Fibroblast of skin of left quadriceps (primary cell): ENCODE data around the gene MKX.

Experiments
- DNase-seq, 2 experiments: peaks; one replicate each; pipeline ENCODE4 v3.0.0-alpha.2; 2013; ENCODE audit warnings: low read depth in 2 of 2

The MKX gene

GRCh38 chr10:27654284-27654683 is 91.3 kb downstream of the MKX start:
- DNase-seq, result no peak

DNA sequence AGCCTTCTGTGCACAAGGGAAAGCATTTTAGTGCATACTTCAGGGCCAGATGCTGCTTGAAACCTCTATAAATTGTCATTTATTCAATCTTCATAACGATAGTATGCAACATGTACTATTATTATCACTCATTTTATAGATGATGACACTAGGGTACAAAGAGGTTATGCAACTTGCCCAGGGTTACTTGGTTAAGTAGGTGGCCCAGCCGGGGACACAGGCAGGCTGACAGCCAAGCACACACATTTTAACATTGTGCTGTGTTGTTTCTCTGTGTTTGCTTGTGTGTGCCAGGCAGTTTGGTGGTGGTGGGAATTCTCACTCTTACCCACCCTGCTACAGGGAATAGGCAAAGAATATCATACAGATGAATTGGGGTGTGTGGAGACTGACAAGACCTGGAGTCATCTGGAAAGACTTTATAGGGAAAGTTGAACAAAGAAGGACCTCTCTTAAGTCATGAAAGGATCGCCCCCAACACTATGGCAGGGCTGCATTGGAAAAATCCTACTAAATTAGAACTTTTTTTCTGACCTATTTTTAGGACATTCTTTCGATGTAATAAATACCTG is 98.9 kb downstream of the MKX start:
- DNase-seq, result no peak

DNA sequence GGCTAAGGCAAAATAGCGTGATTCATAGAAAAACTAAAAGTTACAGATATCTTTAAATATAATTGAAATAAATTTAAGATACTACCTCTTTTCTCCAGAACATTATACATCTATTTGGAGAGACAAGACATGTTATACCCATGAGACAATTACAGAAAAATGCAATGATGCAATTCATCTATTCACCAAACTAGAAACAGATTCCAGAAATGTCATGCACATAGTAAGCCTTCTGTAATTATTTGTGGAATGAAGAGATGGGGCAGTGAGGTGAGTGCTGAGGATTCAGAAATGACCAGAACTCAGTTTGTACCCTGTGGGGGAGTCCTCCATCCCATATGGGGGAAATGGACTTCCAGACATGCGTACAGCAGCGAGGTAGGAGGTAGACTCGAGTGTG is 99.4 kb downstream of the MKX start:
- peak; percentile 78 to 79 for DNase-seq

DNA sequence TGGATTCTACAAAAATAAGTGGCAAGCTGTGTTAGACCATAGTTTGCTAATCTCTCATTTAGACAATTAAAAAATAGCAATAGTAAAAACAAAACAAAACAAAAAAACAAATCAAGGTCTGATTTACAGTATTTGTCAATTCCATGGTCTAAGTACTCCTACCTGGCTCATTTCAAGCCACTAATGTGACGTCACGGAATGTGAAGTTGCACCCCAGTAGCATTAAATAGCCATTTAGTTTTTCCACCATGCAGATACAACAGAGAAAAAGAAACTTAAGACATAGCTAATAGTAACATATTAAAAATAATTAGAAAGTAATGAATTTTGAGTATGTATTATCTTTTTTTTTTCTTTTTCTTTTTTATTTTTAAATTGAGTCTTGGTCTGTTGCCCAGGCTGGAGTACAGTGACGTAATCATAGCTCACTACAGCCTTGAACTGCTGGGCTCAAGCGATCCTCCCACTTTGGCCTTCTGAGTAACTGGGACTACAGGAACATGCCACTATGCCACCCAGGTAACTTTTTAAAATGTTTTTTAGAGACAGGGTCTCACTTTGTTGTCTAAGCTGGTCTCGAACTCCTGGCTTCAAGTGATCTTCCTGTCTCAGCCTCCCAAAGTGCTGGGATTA is 101.2 kb downstream of the MKX start:
- DNase-seq, result no peak

- DNase-seq, result no peak
Measured at GRCh38 chr10:27643301-27643700, 102.3 kb downstream of the MKX start.

GRCh38 chr10:27642023-27642589 is 103.5 kb downstream of the MKX start:
- no peak for DNase-seq

GRCh38 chr10:27638071-27638750 is 107.4 kb downstream of the MKX start:
- DNase-seq, result no peak

DNA sequence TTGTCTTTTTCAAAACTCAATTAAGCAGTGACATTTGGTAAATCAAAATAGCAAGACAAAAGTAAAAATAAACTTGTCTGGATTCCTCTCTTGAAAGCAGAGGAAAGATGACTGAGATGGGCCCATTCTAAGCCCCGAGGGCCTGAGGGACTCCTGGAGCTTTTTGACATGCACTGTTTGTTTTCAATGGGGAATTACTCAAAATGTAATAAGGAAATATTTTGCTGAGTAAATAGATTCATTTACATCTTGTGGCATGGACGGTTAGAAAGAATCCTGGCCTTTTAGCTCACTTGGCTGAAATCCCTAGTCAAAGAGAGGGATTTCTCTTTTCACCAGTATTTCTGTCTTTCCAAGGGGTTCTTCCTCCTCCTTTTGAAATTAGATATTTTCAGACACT is 108.0 kb downstream of the MKX start:
- DNase-seq, result no peak

DNA sequence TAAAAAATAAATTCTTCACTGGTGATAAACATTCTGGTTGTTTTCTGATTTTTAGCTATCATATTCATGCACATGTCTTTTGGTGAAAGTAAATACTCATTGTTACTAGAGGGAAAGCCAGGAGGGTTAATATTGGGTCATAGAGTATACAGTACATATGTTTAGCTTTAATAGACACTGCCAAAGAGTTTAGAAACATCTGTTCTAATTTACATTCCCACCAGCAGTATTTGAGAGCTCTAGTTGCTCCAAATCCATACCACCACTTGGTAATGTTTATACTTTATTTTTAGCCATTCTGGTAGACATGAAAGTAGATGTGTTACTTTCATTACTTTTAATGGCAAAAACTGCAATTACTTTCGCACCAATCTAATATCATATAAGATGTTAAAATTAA is 108.8 kb downstream of the MKX start:
- no peak for DNase-seq

GRCh38 chr10:27635699-27636270 is 109.8 kb downstream of the MKX start:
- DNase-seq, result no peak

GRCh38 chr10:27635290-27635689 is 110.3 kb downstream of the MKX start:
- no peak for DNase-seq

- DNase-seq, result peak; percentile 78 to 80
Measured at GRCh38 chr10:27628621-27629020, 117.0 kb downstream of the MKX start.

DNA sequence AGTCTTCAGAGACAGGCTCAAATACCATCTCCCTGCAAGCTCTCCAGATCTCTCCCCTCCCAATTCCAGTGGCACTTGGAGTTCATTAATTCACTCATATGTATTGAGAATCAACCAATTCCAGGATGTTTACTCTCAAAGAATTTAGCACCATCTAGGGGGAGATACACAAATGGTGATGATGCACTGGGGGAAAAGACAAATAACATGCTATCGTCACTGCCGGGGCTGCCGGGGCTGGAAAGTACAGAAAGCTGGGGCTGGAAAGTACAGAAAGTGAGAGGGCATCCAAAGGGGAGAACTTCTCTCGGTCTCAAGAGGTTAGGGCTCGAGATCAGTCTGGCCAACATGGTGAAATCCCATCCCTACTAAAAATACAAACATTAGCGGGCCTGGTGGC is 118.7 kb downstream of the MKX start:
- DNase-seq, result no peak

GRCh38 chr10:27625452-27626211 is 120.0 kb downstream of the MKX start:
- DNase-seq, result peak; percentile 73 to 76

DNA sequence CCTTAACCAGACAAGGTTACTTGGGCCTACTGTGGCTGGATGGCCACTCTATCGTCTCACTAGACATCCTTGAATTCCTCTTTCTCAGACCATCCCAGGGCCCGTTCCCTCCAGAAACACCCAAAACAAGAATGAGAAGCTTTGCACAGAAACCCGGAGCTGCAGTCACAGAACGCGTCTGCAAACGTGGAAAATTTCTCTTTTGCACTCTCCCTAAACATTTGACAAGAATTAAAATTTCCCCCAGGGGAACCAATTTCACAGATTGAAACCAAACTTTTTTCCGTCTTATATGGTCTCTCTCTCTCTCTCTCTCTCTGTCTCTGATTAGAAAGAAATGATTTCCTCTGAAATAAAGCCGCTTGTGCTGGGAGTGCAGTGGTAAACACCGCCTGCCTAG is 120.7 kb downstream of the MKX start:
- no peak for DNase-seq
